ENCODE measurements around the gene HMX2.

- TF ChIP-seq, protein P1, sequence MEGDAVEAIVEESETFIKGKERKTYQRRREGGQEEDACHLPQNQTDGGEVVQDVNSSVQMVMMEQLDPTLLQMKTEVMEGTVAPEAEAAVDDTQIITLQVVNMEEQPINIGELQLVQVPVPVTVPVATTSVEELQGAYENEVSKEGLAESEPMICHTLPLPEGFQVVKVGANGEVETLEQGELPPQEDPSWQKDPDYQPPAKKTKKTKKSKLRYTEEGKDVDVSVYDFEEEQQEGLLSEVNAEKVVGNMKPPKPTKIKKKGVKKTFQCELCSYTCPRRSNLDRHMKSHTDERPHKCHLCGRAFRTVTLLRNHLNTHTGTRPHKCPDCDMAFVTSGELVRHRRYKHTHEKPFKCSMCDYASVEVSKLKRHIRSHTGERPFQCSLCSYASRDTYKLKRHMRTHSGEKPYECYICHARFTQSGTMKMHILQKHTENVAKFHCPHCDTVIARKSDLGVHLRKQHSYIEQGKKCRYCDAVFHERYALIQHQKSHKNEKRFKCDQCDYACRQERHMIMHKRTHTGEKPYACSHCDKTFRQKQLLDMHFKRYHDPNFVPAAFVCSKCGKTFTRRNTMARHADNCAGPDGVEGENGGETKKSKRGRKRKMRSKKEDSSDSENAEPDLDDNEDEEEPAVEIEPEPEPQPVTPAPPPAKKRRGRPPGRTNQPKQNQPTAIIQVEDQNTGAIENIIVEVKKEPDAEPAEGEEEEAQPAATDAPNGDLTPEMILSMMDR (conservative IDR thresholded peaks at IDR 0.05; ENCODE audit: low read depth, low read length) = no peak
- no peak for TF ChIP-seq EZH2 (IDR thresholded peaks at IDR 0.05; ENCODE audit: low read length, unreplicated experiment)
- no peak for TF ChIP-seq EZH2phosphoT487 (IDR thresholded peaks at IDR 0.05; ENCODE audit: borderline replicate concordance, low read length)
Measured at GRCh38 chr10:123180101-123181090, 32.5 kb downstream of the HMX2 start.
